NB4 (cell line): ENCODE results near the gene UBE2I.

Experiments used
- CTCF ChIP-seq: IDR thresholded peaks from one replicate; pipeline ENCODE4 v1.5.1; 2012; ENCODE audit warnings: low read depth, low read length
- MAX ChIP-seq: IDR thresholded peaks from 2 replicates; pipeline ENCODE4 v1.6.1; 2011; ENCODE audit warnings: low read depth, low read length
- MYC ChIP-seq: IDR thresholded peaks from 2 replicates; pipeline ENCODE4 v1.6.1; 2011; ENCODE audit warnings: low read depth, low read length
- POLR2A ChIP-seq: IDR thresholded peaks from 2 replicates; pipeline ENCODE4 v1.6.1; 2011; ENCODE audit warnings: mild to moderate bottlenecking; ENCODE audit not compliant: insufficient read length; ENCODE audit errors: extremely low read depth

GRCh38 chr16:1345087-1345486 is 35.7 kb downstream of the UBE2I start:
- TF ChIP-seq CTCF (no peak), POLR2A (no peak), MAX (no peak), MYC (no peak)
